ENCODE measurements around the gene EFHB. TPM values are rescaled to one million over a fixed set of nuclear protein-coding genes. Genes with fewer than 3 reads are reported as not detected.
A peak's percentile ranks its signal among the peaks of the same experiment; 100 is the strongest.
"Not testable (repeated sequence)": the region's sequence is repeated elsewhere in the genome, so short reads cannot be mapped to it uniquely, and the experiment has no call there.

EFHB gene
- total RNA-seq, 1 donor from 2014 or later = 1.2 TPM

DNA sequence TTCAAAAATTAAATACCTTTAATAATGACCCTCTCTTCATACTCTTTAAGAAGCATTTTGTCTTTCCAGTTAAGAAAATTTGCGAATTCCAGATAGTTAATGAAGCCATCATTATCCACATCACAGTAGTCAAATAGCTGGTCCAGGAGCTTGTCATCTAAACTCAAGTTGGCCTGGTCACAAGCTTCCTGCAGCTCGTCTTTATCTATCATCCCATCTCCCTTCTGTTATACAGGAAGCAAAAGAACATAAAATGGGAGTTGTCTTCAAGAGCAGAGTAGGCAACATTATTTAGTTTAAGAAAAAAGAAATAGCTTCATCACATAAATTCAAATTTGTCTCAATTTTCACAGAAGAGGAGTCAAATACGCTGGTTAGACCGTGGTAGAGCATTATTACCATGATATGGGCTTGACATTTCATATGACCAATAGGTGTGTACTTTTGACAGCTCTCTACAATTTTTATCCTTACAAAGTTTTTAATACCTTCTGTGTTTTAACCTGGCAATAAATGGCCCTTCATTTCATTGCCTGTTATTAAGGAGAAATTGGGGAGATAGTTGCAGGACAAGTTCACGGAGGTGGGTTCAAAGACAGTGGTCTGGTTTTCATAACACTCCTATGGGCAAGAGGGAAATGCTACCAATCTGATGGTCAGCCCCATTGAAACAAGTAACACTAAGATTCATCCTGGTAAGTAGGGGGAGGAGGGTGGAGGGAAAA lies 45.4 kb downstream of the EFHB start:
- Histone ChIP-seq H3K27me3 (ENCODE audit: insufficient read depth, low read length) (no peaks in the 10 kb centered on the region), H3K4me2 (ENCODE audit: low read length) (peak overlapping the region; percentile 78), H3K9me3 (ENCODE audit: insufficient read depth, low read depth, low read length) (no peaks in the 10 kb centered on the region), H3K27ac (ENCODE audit: low read depth, low read length) (peak overlapping the region; percentile 68), H3K4me3 (ENCODE audit: insufficient read depth, low read depth, low read length) (peak overlapping the region; percentile 31), H3K79me2 (ENCODE audit: insufficient read depth, low read length) (no peaks in the 10 kb centered on the region), H3K36me3 (ENCODE audit: insufficient read depth, low read length) (no peaks in the 10 kb centered on the region), H4K20me1 (ENCODE audit: insufficient read depth, low read length) (no peaks in the 10 kb centered on the region), H2AFZ (ENCODE audit: low read depth, low read length) (peak overlapping the region; percentile 61), H3K9ac (ENCODE audit: low read length) (peak overlapping the region; percentile 52), H3K4me1 (ENCODE audit: insufficient read depth, low read length) (peaks cover 16% of the 10 kb centered on the region)
- H3K4me3 Mint-ChIP-seq (ENCODE audit: unreplicated experiment) = peak overlapping the region; percentile 62
- H3K9me3 Mint-ChIP-seq (ENCODE audit: unreplicated experiment) = peaks cover 3% of the 10 kb centered on the region
- no peaks in the 10 kb centered on the region for H3K27me3 Mint-ChIP-seq (ENCODE audit: low read depth, unreplicated experiment)
- TF ChIP-seq, protein P1, sequence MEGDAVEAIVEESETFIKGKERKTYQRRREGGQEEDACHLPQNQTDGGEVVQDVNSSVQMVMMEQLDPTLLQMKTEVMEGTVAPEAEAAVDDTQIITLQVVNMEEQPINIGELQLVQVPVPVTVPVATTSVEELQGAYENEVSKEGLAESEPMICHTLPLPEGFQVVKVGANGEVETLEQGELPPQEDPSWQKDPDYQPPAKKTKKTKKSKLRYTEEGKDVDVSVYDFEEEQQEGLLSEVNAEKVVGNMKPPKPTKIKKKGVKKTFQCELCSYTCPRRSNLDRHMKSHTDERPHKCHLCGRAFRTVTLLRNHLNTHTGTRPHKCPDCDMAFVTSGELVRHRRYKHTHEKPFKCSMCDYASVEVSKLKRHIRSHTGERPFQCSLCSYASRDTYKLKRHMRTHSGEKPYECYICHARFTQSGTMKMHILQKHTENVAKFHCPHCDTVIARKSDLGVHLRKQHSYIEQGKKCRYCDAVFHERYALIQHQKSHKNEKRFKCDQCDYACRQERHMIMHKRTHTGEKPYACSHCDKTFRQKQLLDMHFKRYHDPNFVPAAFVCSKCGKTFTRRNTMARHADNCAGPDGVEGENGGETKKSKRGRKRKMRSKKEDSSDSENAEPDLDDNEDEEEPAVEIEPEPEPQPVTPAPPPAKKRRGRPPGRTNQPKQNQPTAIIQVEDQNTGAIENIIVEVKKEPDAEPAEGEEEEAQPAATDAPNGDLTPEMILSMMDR (IDR thresholded peaks at IDR 0.05; ENCODE audit: insufficient read depth, low read depth, low read length) = no peak
- TF ChIP-seq EZH2 (IDR thresholded peaks at IDR 0.05; ENCODE audit: insufficient read depth, low read length) = no peak
- peaks cover 17% of the 10 kb centered on the region for H3K4me1 Mint-ChIP-seq (ENCODE audit: low read depth, unreplicated experiment)
- no peaks in the 10 kb centered on the region for H3K36me3 Mint-ChIP-seq (ENCODE audit: low read depth, unreplicated experiment)
- peak overlapping the region; percentile 95 for H3K27ac Mint-ChIP-seq (ENCODE audit: unreplicated experiment)
- no peak for DNase-seq (ENCODE audit: low read depth)
- FAIRE-seq = no peak

- not testable (repeated sequence) for H3K9me3 ChIP-seq (ENCODE audit: insufficient read depth, low read depth, low read length); H3K27ac Mint-ChIP-seq (ENCODE audit: unreplicated experiment); DNase-seq (ENCODE audit: low read depth); H3K9me3 Mint-ChIP-seq (ENCODE audit: unreplicated experiment); H3K27me3 Mint-ChIP-seq (ENCODE audit: low read depth, unreplicated experiment); H3K27ac ChIP-seq (ENCODE audit: low read depth, low read length); H3K4me3 ChIP-seq (ENCODE audit: insufficient read depth, low read depth, low read length); H3K4me3 Mint-ChIP-seq (ENCODE audit: unreplicated experiment); H3K27me3 ChIP-seq (ENCODE audit: insufficient read depth, low read length); H3K36me3 ChIP-seq (ENCODE audit: insufficient read depth, low read length); FAIRE-seq; H3K9ac ChIP-seq (ENCODE audit: low read length); H3K36me3 Mint-ChIP-seq (ENCODE audit: low read depth, unreplicated experiment); H3K4me2 ChIP-seq (ENCODE audit: low read length); H4K20me1 ChIP-seq (ENCODE audit: insufficient read depth, low read length); H2AFZ ChIP-seq (ENCODE audit: low read depth, low read length); H3K79me2 ChIP-seq (ENCODE audit: insufficient read depth, low read length)
- H3K4me1 ChIP-seq (ENCODE audit: insufficient read depth, low read length) = peaks cover 16% of the 10 kb centered on the region
- H3K4me1 Mint-ChIP-seq (ENCODE audit: low read depth, unreplicated experiment) = peaks cover 17% of the 10 kb centered on the region
Observed at GRCh38 chr3:19887122-19887521, 46.9 kb downstream of the EFHB start.

DNA sequence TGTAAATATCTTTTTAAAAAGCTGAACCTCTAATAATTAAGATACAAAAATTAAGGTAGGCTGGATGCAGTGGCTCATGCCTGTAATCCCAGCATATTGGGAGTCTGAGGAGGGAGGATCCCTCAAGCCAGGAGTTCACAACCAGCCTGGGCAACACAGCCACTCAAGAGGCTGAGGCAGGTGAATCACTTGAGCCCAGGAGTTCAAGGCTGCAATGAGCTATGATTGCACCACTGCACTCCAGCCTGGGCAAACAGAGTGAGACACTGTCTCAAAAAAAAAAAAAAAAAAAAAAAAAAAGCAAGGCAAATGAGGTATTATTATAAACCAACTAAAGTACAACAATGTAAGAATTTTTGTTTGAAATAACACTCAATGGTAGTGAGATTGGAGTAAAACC lies 47.6 kb downstream of the EFHB start:
- Histone ChIP-seq H3K4me1 (ENCODE audit: insufficient read depth, low read length) (peaks cover 14% of the 10 kb centered on the region), H4K20me1 (ENCODE audit: insufficient read depth, low read length) (no peaks in the 10 kb centered on the region), H3K4me3 (ENCODE audit: insufficient read depth, low read depth, low read length) (no peak overlapping the region), H3K9me3 (ENCODE audit: insufficient read depth, low read depth, low read length) (no peaks in the 10 kb centered on the region), H3K9ac (ENCODE audit: low read length) (no peak overlapping the region), H3K4me2 (ENCODE audit: low read length) (no peak overlapping the region), H3K27ac (ENCODE audit: low read depth, low read length) (no peak overlapping the region), H3K27me3 (ENCODE audit: insufficient read depth, low read length) (no peaks in the 10 kb centered on the region), H3K79me2 (ENCODE audit: insufficient read depth, low read length) (no peaks in the 10 kb centered on the region), H3K36me3 (ENCODE audit: insufficient read depth, low read length) (no peaks in the 10 kb centered on the region), H2AFZ (ENCODE audit: low read depth, low read length) (no peak overlapping the region)
- Mint-ChIP-seq H3K9me3 (ENCODE audit: unreplicated experiment) (no peaks in the 10 kb centered on the region), H3K27me3 (ENCODE audit: low read depth, unreplicated experiment) (no peaks in the 10 kb centered on the region), H3K27ac (ENCODE audit: unreplicated experiment) (no peak overlapping the region), H3K36me3 (ENCODE audit: low read depth, unreplicated experiment) (no peaks in the 10 kb centered on the region), H3K4me3 (ENCODE audit: unreplicated experiment) (no peak overlapping the region), H3K4me1 (ENCODE audit: low read depth, unreplicated experiment) (peaks cover 14% of the 10 kb centered on the region)
- no peak for DNase-seq (ENCODE audit: low read depth)
- no peak for FAIRE-seq
- TF ChIP-seq, protein P1 (IDR thresholded peaks at IDR 0.05; ENCODE audit: insufficient read depth, low read depth, low read length) = no peak
- TF ChIP-seq EZH2 (IDR thresholded peaks at IDR 0.05; ENCODE audit: insufficient read depth, low read length) = no peak
